Fibroblast of mammary gland (primary cell): ENCODE data around the gene GUCY1B1.

Experiments used
- DNase-seq: peaks from one replicate; pipeline ENCODE4 v3.0.0-alpha.2; 2010; ENCODE audit warnings: low read depth
- H3K4me3 ChIP-seq: 2 replicates; pipeline ENCODE4 v1.5.1; 2011; ENCODE audit warnings: low read depth, mild to moderate bottlenecking, low read length, moderate library complexity; ENCODE audit not compliant: control insufficient read depth
- CTCF ChIP-seq: conservative IDR thresholded peaks from 2 replicates; pipeline ENCODE4 v1.5.1; 2011; ENCODE audit warnings: low read depth, low read length, inconsistent platforms; ENCODE audit not compliant: control insufficient read depth, insufficient read depth

Gene GUCY1B1

DNA sequence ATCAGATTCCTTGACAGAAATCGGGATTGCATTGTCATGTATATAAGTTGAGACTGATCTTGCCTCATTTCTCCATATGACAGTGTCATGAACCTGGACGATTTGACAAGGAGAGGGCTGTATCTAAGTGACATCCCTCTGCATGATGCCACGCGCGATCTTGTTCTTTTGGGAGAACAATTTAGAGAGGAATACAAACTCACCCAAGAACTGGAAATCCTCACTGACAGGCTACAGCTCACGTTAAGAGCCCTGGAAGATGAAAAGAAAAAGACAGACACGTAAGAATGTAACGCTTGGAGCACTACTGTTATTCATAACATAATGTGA lies 40.9 kb downstream of the GUCY1B1 start:
- no peak for DNase-seq
- no peak overlapping the region for H3K4me3 ChIP-seq
- TF ChIP-seq CTCF = no peak

DNA sequence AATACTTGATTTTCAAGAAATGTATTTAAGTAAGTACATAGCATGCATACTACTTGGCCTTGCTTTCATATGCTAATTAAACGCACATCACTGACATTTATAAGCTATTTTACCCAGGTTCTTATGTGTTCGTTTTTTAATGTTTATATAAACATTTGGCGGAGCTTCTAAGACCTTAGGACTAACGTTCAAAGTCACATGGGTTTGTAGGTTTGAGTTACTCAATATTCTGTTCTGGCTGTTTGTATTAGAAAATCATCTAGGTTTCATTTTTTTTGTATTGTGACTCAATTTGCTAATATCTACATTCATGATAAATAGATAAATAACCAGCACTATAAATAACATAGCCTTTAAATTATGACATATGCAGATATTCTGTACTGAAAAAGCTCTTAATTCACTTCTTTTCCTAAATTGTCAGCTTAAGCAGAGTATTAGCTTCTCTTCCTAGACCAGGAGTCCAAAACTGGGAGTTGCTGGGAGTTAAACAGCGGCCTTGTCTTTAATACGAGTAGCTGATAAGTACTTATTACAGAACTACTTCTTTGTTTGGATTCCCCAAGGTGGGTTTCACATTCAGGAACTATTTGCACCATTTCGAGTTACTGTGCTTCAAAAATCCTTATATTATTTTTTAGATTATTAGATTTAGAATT lies 42.0 kb downstream of the GUCY1B1 start:
- no peak for DNase-seq
- no peak for TF ChIP-seq CTCF
- no peak overlapping the region for H3K4me3 ChIP-seq

- no peak for TF ChIP-seq CTCF
- DNase-seq = no peak
- no peak overlapping the region for H3K4me3 ChIP-seq
These were observed 43.6 kb downstream of the GUCY1B1 start for GRCh38 chr4:155802190-155802959.

- no peak overlapping the region for H3K4me3 ChIP-seq
- peak; percentile 55 for DNase-seq
- TF ChIP-seq CTCF = no peak
These were observed 46.2 kb downstream of the GUCY1B1 start for GRCh38 chr4:155805016-155805415.

DNA sequence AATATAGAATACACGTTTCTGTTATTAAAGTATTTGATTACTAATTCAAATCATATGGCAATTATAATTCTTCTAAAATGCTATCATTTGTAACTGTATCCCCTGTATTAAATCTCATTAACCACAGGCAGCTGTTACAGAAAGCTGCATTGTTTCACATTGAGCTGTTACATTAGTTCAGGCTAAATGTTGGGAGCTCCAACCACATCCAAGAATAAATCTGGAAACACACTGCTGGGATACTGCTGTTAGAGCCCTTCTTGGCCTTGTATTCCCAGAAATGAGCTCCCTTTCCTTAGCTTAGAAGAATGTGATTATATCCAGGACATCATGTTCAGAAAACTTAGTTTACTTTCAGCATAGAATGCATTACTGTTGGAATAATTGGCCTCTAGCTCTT lies 48.2 kb downstream of the GUCY1B1 start:
- TF ChIP-seq CTCF = no peak
- no peak overlapping the region for H3K4me3 ChIP-seq
- peak; percentile 82 for DNase-seq

DNA sequence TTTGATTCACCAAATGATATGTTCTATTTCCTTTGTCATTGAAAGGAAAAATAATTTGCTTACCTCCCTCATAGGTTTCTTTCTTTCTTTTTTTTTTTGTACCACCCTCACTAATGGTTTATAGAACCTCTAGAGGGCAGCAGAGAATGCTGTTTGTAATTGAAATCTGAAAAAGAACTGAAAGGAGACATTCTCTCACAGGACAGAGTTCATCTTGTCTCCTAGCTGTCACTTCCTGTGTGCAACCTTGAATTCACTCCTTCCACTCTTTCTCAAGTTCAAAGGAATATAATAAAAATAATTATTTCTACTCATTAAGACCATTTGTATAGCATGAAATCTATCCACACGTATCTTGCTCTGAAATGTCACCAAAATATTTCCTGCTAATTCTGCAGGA lies 51.0 kb downstream of the GUCY1B1 start:
- TF ChIP-seq CTCF = peak; percentile 65
- no peak overlapping the region for H3K4me3 ChIP-seq
- DNase-seq = peak; percentile 94
